K562 (cell line): Measurements from ENCODE around the gene TNFRSF18. TPM values are rescaled to one million over a fixed set of nuclear protein-coding genes. Genes with fewer than 3 reads are reported as not detected.
A peak's percentile ranks its signal among the peaks of the same experiment; 100 is the strongest.

ENCODE experiments used
- ATAC-seq: fragments of 200-7000 bp; cut with Tn5 transposase; 3 replicates; pipeline ENCODE4 v1.9.1; 2020; ENCODE audit warnings: moderate library complexity
- BruUV-seq: library from RNA; stranded (reverse); fragments of 400-500 nt; replicated peaks from 2 replicates; lab custom pipeline; 2021; lab: Mats Ljungman, UMichigan
- CTCF ChIA-PET: fragments of 300-600 bp; formaldehyde crosslinking; extraction: SDS; loops from one replicate; lab custom pipeline; 2021; ENCODE audit warnings: low intra/inter-chr PET ratio; lab: Yijun Ruan, JAX
- POLR2A ChIA-PET: fragments of 300-600, 350-650 bp; sonication (Branson Sonifier 250); formaldehyde crosslinking; extraction: SDS; loops from one replicate; lab custom pipeline; 2021; ENCODE audit warnings: antibody characterized with exemption, inconsistent platforms; lab: Yijun Ruan, JAX
- DNase-seq, 4 experiments: peaks; one replicate each; pipeline versions ENCODE4 v3.0.0 to v3.0.0-alpha.2; 2011 to 2018; ENCODE audit warnings: low spot score in 3 of 4, mixed read lengths in 3 of 4; ENCODE audit errors: extremely low read depth in 1 of 4
- FAIRE-seq: peaks from 2 replicates; lab custom pipeline; 2011; peaks lifted over from hg19 to GRCh38; lab: Jason Lieb, UNC
- H2AFZ ChIP-seq: 2 replicates; pipeline ENCODE4 v1.6.0; 2011; ENCODE audit warnings: low read depth, low read length, control low read depth, inconsistent platforms
- H3K27ac ChIP-seq: fragments of 200-600 bp; 3 replicates; pipeline ENCODE4 v1.8.0; 2011; ENCODE audit warnings: low read depth, mild to moderate bottlenecking, control low read depth, inconsistent platforms, low read length, moderate library complexity, mixed read lengths; ENCODE audit errors: extremely low read depth
- H3K27me3 ChIP-seq, 2 experiments: fragments of 300-600 bp in 1 of 2; 2 replicates in 1 of 2; 3 replicates in 1 of 2; pipeline versions ENCODE4 v1.6.0 to v1.8.0; 2011; ENCODE audit warnings: inconsistent platforms in 2 of 2, low read length in 2 of 2, mild to moderate bottlenecking in 1 of 2, mixed read lengths in 1 of 2, moderate library complexity in 1 of 2; ENCODE audit not compliant: control insufficient read depth in 2 of 2, insufficient read depth in 2 of 2
- H3K36me3 ChIP-seq: fragments of 300-600 bp; 3 replicates; pipeline ENCODE4 v1.8.0; 2011; ENCODE audit warnings: mild to moderate bottlenecking, low read length, inconsistent platforms; ENCODE audit not compliant: control insufficient read depth, insufficient read depth
- H3K4me1 ChIP-seq, 2 experiments: fragments of 200-600 bp in 1 of 2; replicated peaks in 1 of 2; 2 replicates in 1 of 2; 3 replicates in 1 of 2; pipeline versions ENCODE4 v1.5.1 to v1.8.0; 2011; ENCODE audit warnings: inconsistent platforms in 2 of 2, low read length in 2 of 2, mild to moderate bottlenecking in 1 of 2, mixed read lengths in 1 of 2, moderate library complexity in 1 of 2; ENCODE audit not compliant: control insufficient read depth in 2 of 2, insufficient read depth in 2 of 2
- H3K4me2 ChIP-seq: 2 replicates; pipeline ENCODE4 v1.6.1; 2011; ENCODE audit warnings: low read length, control low read depth, inconsistent platforms, mixed read lengths; ENCODE audit not compliant: insufficient read depth
- H3K4me3 ChIP-seq: fragments of 200-600 bp; sonication (generic), shearing (Covaris generic); 2 replicates; pipeline ENCODE4 v1.5.1; 2016; ENCODE audit warnings: control low read depth, inconsistent platforms
- H3K79me2 ChIP-seq: fragments of 200-600 bp; 3 replicates; pipeline ENCODE4 v1.8.0; 2011; ENCODE audit warnings: low read length, inconsistent platforms; ENCODE audit not compliant: control insufficient read depth, insufficient read depth
- H3K9ac ChIP-seq, 2 experiments: 2 replicates each; pipeline versions ENCODE4 v1.6.0 to v1.6.1; 2011; ENCODE audit warnings: low read depth in 2 of 2, low read length in 2 of 2, control low read depth in 1 of 2, inconsistent platforms in 1 of 2, mild to moderate bottlenecking in 1 of 2, mixed read lengths in 1 of 2; ENCODE audit not compliant: insufficient read depth in 1 of 2
- H3K9me1 ChIP-seq: one replicate; pipeline ENCODE4 v1.6.0; 2011; ENCODE audit warnings: inconsistent platforms, mild to moderate bottlenecking, low read length, moderate library complexity; ENCODE audit not compliant: control insufficient read depth, insufficient read depth
- H3K9me3 ChIP-seq: replicated peaks from 2 replicates; pipeline ENCODE4 v1.5.1; 2011; ENCODE audit warnings: low read depth, low read length, inconsistent platforms; ENCODE audit not compliant: control insufficient read depth, insufficient read depth
- H4K20me1 ChIP-seq: replicated peaks from 2 replicates; pipeline ENCODE4 v1.6.1; 2011; ENCODE audit warnings: low read length, inconsistent platforms, mixed read lengths; ENCODE audit not compliant: control insufficient read depth, insufficient read depth
- HMGN3 ChIP-seq: IDR thresholded peaks from 2 replicates; pipeline ENCODE4 v1.6.1; 2011; ENCODE audit warnings: borderline replicate concordance, low read depth, mild to moderate bottlenecking, mixed read lengths, low read length; ENCODE audit not compliant: insufficient read length; ENCODE audit errors: extremely low read depth
- WGBS: fragments of 100-300 bp; shearing (Covaris generic); methylation state at CpG from one replicate; pipeline ENCODE4 v1.1.6; 2016; ENCODE audit warnings: low coverage, mixed read lengths; ENCODE audit not compliant: insufficient coverage; ENCODE audit errors: missing lambda C conversion rate; 5-methylcytosine and 5-hydroxymethylcytosine counted together
- in situ Hi-C: fragments of 300-500 bp; cut with MboI; formaldehyde crosslinking; loops from 4 replicates; pipeline ENCODE4 v1.15.0; 2018; ENCODE audit warnings: inconsistent platforms, mixed read lengths
- intact Hi-C: fragments of 100-400 bp; cut with micrococcal nuclease; formaldehyde crosslinking; loops from 2 replicates; pipeline ENCODE4 v1.14.2; 2022
- polyA plus RNA-seq, 8 experiments: library from polyadenylated mRNA; depleted of rRNA in 4 of 8; stranded (reverse) in 5 of 8; unstranded in 3 of 8; fragments of >200 nt; fragmentation: Nextera tagmentation in 2 of 8; fragmentation: Illumina TruSeq in 1 of 8; extraction: Ambion mirVana in 2 of 8; extraction: Trizol in 1 of 8; gene quantifications; 2 replicates each; pipeline versions ENCODE4 v1.2.1 to v1.2.3, GENCODE V29; 2011 to 2014; ENCODE audit warnings: inconsistent platforms in 1 of 8, missing spikeins in 1 of 8
- total RNA-seq, 7 experiments: library from RNA; depleted of rRNA in 6 of 7; stranded (reverse); fragments of >200 nt in 6 of 7; fragmentation: Illumina TruSeq in 2 of 7; extraction: Trizol in 2 of 7; gene quantifications; 2 replicates each; pipeline versions ENCODE4 v1.2.1 to v1.2.3, GENCODE V29; 2011 to 2021; ENCODE audit warnings: low replicate concordance in 1 of 7
- TF ChIP-seq, protein P1 (sequence below), 2 experiments: IDR thresholded peaks; 2 replicates each; pipeline ENCODE4 v1.6.1; 2011; ENCODE audit warnings: borderline replicate concordance in 1 of 2, control low read depth in 1 of 2, low read depth in 1 of 2, low read length in 1 of 2, mild to moderate bottlenecking in 1 of 2, mixed read lengths in 1 of 2, moderate library complexity in 1 of 2; ENCODE audit not compliant: insufficient read depth in 1 of 2, insufficient read length in 1 of 2, poor library complexity in 1 of 2, severe bottlenecking in 1 of 2; ENCODE audit errors: extremely low read depth in 1 of 2

TNFRSF18 gene
- total and polyA plus RNA-seq, 9 of the 15 experiments (the other 6 are each of a cell fraction or from before 2014, with no cell fraction given), result 0.24 to 0.27 TPM; not detected in 7

DNA sequence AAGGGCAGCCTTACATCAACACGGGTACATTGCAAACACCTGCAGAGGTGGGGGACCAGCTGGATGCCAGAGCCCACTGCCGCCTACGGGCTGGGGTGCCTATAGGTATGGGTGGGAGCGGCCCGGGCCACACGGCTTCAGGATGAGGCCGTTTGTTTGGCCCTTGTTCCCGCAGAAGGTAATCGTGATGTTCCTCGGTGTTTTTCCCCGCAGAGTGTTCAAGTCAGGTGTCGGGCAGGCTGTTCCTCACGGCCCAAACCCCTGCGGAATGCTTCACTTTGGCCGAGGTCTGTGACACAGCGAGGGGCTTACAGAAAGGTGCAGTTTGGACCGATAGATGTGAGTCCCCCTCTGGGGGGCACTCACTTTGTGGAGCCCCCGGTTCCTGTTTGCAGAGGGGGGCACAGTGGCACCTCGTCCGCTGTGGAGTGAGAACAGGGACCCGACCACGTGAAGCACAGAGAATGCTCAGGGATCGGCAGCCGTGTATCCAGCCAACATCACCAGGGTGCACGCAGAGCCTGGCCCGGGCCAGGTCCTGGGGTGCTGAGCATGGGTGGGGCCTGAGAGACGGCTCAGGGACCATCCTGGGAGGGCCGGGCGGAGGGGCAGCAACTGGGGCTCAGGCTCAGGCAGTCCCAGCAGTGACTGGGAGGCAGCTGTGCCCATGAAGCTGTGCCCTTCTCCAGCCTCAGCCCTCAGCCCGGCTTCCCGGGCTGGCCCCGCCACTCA lies 33.2 kb downstream of the TNFRSF18 start:
- Histone ChIP-seq H3K79me2 (no peaks in the 10 kb centered on the region), H3K4me3 (no peak overlapping the region), H3K36me3 (no peaks in the 10 kb centered on the region), H4K20me1 (peaks cover 6% of the 10 kb centered on the region; the same call in 1 of the 2 replicates), H3K27me3 (peaks cover 59 to 88% of the 10 kb centered on the region in 2 experiments)
- BruUV-seq, result no TSS peak
- CTCF ChIA-PET, result no interaction called here
- TF ChIP-seq, protein P1, sequence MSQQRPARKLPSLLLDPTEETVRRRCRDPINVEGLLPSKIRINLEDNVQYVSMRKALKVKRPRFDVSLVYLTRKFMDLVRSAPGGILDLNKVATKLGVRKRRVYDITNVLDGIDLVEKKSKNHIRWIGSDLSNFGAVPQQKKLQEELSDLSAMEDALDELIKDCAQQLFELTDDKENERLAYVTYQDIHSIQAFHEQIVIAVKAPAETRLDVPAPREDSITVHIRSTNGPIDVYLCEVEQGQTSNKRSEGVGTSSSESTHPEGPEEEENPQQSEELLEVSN (IDR thresholded peaks at IDR 0.05; ENCODE audit: borderline replicate concordance in 1 of 2, extremely low read depth in 1 of 2, insufficient read depth in 1 of 2, insufficient read length in 1 of 2, low read depth in 1 of 2, low read length in 1 of 2, poor library complexity in 1 of 2, severe bottlenecking in 1 of 2), result no peak
- peak; percentile 32 for TF ChIP-seq HMGN3
- TF ChIP-seq, all 486 proteins: peak for 1
- Histone ChIP-seq H2AFZ (no peak overlapping the region), H3K4me1 (peaks cover 0 to 68% of the 10 kb centered on the region in 2 experiments; a peak in 2 of 5 replicates), H3K9me1 (no peaks in the 10 kb centered on the region), H3K9me3 (0 out of 2 replicates have a peak, but pooled peaks cover 1% of the 10 kb centered on the region), H3K9ac (0 out of 4 replicates have a peak overlapping the region, but pooled peaks of 1 of the 2 experiments have one; percentile 29), H3K27ac (no peak overlapping the region), H3K4me2 (no peak overlapping the region)
- WGBS, result 22% methylated on average over 32 of the region's 32 CpGs
- no peak for ATAC-seq
- peak in 1 of 4 experiments; percentile 11 for DNase-seq
- intact Hi-C loops (no loop called here), in situ Hi-C loops (no loop called here)
- POLR2A ChIA-PET, result interaction anchor here (1.1 kb wide), 1 partner anchor 21 kb away, joined by 3 read pairs; no protein-coding TSS in a partner anchor
- FAIRE-seq, result no peak
